ENCODE results near the gene RGS19. TPM values are rescaled to one million over a fixed set of nuclear protein-coding genes. Genes with fewer than 3 reads are reported as not detected.

RGS19 gene
- total RNA-seq, 1 experiment from 2014 or later = 12.8 TPM

- H4K5ac ChIP-seq (ENCODE audit: insufficient read length, low read depth, low read length) = no peak overlapping the region
Measured at GRCh38 chr20:64052987-64053840, 26.1 kb downstream of the RGS19 start.

More at GRCh38 chr20:64052987-64053840, 26.1 kb downstream of the RGS19 start:
- no peak overlapping the region for H4K8ac ChIP-seq (replicated peaks; ENCODE audit: insufficient read length, low read depth, low read length)
- H3K4me1 Mint-ChIP-seq = peaks cover 21 to 29% of the 10 kb centered on the region in 2 experiments
- H3K9me3 Mint-ChIP-seq = no peaks in the 10 kb centered on the region; a peak in 1 of 5 replicates
- H3K27ac Mint-ChIP-seq = peak overlapping the region in 2 of 3 experiments; percentile 3 to 39; a peak in 2 of 7 replicates
- no peak for DNase-seq
- no peak overlapping the region for H3K56ac ChIP-seq (ENCODE audit: insufficient read length, low read depth, low read length)
- H3K4me2 ChIP-seq (ENCODE audit: insufficient read depth, insufficient read length, low read length) = no peak overlapping the region
- no CpG with 5 or more reads among the region's 33 CpGs for WGBS (ENCODE audit: extremely low coverage, insufficient read length, low lambda C conversion rate)
- H3K27me3 Mint-ChIP-seq (ENCODE audit: low read depth) = peaks cover 37% of the 10 kb centered on the region
- no peak overlapping the region for H3K9ac ChIP-seq (ENCODE audit: extremely low read depth, insufficient read length, low read length)
- no peaks in the 10 kb centered on the region for H3K4me1 ChIP-seq (ENCODE audit: insufficient read depth, low read length)
- H3K27ac ChIP-seq (ENCODE audit: insufficient read length, low read depth, low read length) = no peak overlapping the region
- no peak overlapping the region for H3K23ac ChIP-seq (ENCODE audit: insufficient read length, low read depth, low read length)
- H2AFZ ChIP-seq (ENCODE audit: low read length) = no peak overlapping the region
- H3K9me3 ChIP-seq (ENCODE audit: control insufficient read depth, low read depth, low read length) = no peaks in the 10 kb centered on the region
- no peak overlapping the region for H2BK5ac ChIP-seq (ENCODE audit: insufficient read length, low read length)
- no peak overlapping the region for H3K4ac ChIP-seq (ENCODE audit: low read depth, low read length)
- H3K79me2 ChIP-seq (ENCODE audit: insufficient read depth, low read length) = no peaks in the 10 kb centered on the region
- H3K27me3 ChIP-seq (ENCODE audit: insufficient read depth, low read length) = peaks cover 6% of the 10 kb centered on the region; the same call in 1 of the 2 replicates
- no peak overlapping the region for H2BK20ac ChIP-seq (ENCODE audit: low read depth, low read length, poor library complexity, severe bottlenecking)
- no peak overlapping the region for H2AK5ac ChIP-seq (ENCODE audit: insufficient read length, low read length)
- no peaks in the 10 kb centered on the region for H4K20me1 ChIP-seq (ENCODE audit: control insufficient read depth, insufficient read depth, insufficient read length)
- no peak overlapping the region for H2BK12ac ChIP-seq (ENCODE audit: insufficient read length, low read depth, low read length)
- H3T11ph ChIP-seq (ENCODE audit: low read length) = no peak overlapping the region
- no peak for TF ChIP-seq CTCF (conservative IDR thresholded peaks at IDR 0.05)
- no peaks in the 10 kb centered on the region for H3K23me2 ChIP-seq (ENCODE audit: insufficient read length, low read depth, low read length, poor library complexity, severe bottlenecking)
- H2BK15ac ChIP-seq (ENCODE audit: low read depth, low read length) = no peak overlapping the region
- no peak overlapping the region for H2BK120ac ChIP-seq (ENCODE audit: low read depth, low read length, poor library complexity, severe bottlenecking)
- H3K14ac ChIP-seq (ENCODE audit: insufficient read depth, low read length) = no peak overlapping the region
- no peak overlapping the region for H4K91ac ChIP-seq (ENCODE audit: insufficient read length, low read depth, low read length)
- H3K79me1 ChIP-seq (ENCODE audit: insufficient read depth, low read depth, low read length, poor library complexity, severe bottlenecking) = no peaks in the 10 kb centered on the region
- no peak overlapping the region; a peak in 2 of 5 replicates for H3K4me3 Mint-ChIP-seq
- no peak overlapping the region for H3K18ac ChIP-seq (ENCODE audit: insufficient read length, low read depth, low read length)
- H3K36me3 Mint-ChIP-seq (ENCODE audit: insufficient read depth in 1 of 3, low read depth in 3 of 3) = no peaks in the 10 kb centered on the region; a peak in 1 of 7 replicates

Data from H9 (cell line).